ENCODE results near the gene SETBP1. TPM values are rescaled to one million over a fixed set of nuclear protein-coding genes. Genes with fewer than 3 reads are reported as not detected.

SETBP1 gene
- total RNA-seq, 1 donor, result 22.8 TPM

DNA sequence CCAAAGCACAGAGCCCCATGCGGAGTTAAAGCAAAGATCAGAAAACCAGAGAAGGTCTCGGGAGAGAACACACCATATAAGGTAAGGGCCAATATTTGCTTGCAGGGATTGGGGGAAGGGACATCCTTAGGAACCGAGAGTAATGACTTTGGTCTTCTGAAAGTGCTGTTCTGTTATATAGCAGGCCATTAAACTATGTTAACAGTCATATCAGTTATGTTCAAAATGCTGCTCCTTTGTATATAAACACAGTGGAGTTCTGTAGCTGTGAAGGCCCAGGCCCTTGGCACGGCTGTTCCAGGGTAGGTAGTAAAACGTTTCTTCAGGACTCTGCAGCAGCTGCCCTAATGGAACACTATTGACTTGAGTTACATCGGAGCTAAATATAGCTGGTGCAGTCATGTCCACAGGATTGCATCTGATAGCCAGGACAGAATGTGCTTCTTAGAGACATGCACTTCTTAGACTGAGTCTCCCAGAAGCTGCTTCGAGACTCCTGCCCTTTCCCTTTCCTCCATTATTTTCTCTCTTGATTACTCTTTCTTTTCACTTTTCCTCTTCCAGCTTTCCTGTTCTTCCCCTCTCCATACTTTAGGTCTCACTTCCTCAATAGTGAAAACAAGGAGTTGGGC, 122.4 kb downstream of the SETBP1 start:
- Histone ChIP-seq H3K36me3 (ENCODE audit: insufficient read depth, low read length) (no peaks in the 10 kb centered on the region), H3K27me3 (ENCODE audit: insufficient read depth, low read length) (no peaks in the 10 kb centered on the region), H3K4me1 (ENCODE audit: insufficient read depth, low read length) (no peaks in the 10 kb centered on the region), H4K20me1 (ENCODE audit: insufficient read depth, low read length) (no peaks in the 10 kb centered on the region), H3K27ac (ENCODE audit: low read depth, low read length) (no peak overlapping the region), H3K4me2 (ENCODE audit: insufficient read depth, low read length) (no peak overlapping the region), H2AFZ (ENCODE audit: low read length) (no peak overlapping the region), H3K9me3 (ENCODE audit: low read depth, low read length) (no peaks in the 10 kb centered on the region), H3K79me2 (ENCODE audit: insufficient read depth, low read length) (no peaks in the 10 kb centered on the region), H3K4me3 (ENCODE audit: insufficient read depth, low read length) (no peak overlapping the region)
- DNase-seq (ENCODE audit: insufficient read length, low spot score, missing footprints), result no peak
- TF ChIP-seq, protein P1, sequence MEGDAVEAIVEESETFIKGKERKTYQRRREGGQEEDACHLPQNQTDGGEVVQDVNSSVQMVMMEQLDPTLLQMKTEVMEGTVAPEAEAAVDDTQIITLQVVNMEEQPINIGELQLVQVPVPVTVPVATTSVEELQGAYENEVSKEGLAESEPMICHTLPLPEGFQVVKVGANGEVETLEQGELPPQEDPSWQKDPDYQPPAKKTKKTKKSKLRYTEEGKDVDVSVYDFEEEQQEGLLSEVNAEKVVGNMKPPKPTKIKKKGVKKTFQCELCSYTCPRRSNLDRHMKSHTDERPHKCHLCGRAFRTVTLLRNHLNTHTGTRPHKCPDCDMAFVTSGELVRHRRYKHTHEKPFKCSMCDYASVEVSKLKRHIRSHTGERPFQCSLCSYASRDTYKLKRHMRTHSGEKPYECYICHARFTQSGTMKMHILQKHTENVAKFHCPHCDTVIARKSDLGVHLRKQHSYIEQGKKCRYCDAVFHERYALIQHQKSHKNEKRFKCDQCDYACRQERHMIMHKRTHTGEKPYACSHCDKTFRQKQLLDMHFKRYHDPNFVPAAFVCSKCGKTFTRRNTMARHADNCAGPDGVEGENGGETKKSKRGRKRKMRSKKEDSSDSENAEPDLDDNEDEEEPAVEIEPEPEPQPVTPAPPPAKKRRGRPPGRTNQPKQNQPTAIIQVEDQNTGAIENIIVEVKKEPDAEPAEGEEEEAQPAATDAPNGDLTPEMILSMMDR (IDR thresholded peaks at IDR 0.05; ENCODE audit: extremely low read depth, low read depth, low read length), result no peak

DNA sequence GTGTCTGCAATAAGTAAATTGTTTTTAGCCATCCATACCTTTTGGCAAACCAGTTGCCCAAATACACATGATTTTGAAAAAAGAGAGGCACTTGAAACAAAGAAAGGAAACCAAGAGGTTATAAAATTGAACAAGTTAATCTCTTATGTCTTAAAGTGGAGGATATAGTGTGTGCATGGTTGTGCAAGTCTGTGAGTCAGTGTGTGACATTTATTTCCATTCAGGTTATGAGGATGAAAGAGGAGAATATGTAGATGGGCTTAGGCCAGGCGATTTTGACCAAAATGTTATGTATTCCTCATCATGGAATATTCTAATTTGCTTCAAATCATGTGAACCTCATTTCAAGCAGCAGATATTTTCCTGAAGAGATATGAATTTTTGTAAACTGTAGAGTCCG, 123.3 kb downstream of the SETBP1 start:
- H3K27ac ChIP-seq (ENCODE audit: low read depth, low read length), result no peak overlapping the region
- no peak overlapping the region for H3K4me3 ChIP-seq (ENCODE audit: insufficient read depth, low read length)
- no peak overlapping the region for H3K4me2 ChIP-seq (ENCODE audit: insufficient read depth, low read length)
- H4K20me1 ChIP-seq (ENCODE audit: insufficient read depth, low read length), result no peaks in the 10 kb centered on the region
- no peaks in the 10 kb centered on the region for H3K9me3 ChIP-seq (ENCODE audit: low read depth, low read length)
- no peaks in the 10 kb centered on the region for H3K79me2 ChIP-seq (ENCODE audit: insufficient read depth, low read length)
- TF ChIP-seq, protein P1 (IDR thresholded peaks at IDR 0.05; ENCODE audit: extremely low read depth, low read depth, low read length), result no peak
- no peaks in the 10 kb centered on the region for H3K36me3 ChIP-seq (ENCODE audit: insufficient read depth, low read length)
- no peak for DNase-seq (ENCODE audit: insufficient read length, low spot score, missing footprints)
- H3K4me1 ChIP-seq (ENCODE audit: insufficient read depth, low read length), result no peaks in the 10 kb centered on the region
- H3K27me3 ChIP-seq (ENCODE audit: insufficient read depth, low read length), result no peaks in the 10 kb centered on the region
- H2AFZ ChIP-seq (ENCODE audit: low read length), result no peak overlapping the region

DNA sequence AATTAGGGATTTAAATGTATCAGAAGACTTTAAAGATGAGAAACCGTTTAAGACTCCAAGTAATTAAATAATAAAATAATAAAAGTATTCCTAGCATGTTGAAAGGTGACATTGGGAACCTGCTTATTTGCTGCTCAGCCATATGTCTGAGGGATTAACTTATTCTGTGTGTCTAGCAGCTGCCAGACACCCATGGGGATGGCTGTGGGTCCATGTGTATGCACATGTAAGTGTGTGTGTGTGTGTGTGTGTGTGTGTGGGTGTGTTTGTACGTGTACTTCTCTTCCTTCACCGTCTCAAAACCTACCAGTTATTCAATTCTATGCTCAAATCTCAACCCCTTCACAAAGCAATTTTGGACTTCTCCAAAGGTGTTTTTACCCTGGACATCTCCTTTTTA, 124.5 kb downstream of the SETBP1 start:
- H3K27me3 ChIP-seq (ENCODE audit: insufficient read depth, low read length), result no peaks in the 10 kb centered on the region
- no peak overlapping the region for H2AFZ ChIP-seq (ENCODE audit: low read length)
- no peaks in the 10 kb centered on the region for H4K20me1 ChIP-seq (ENCODE audit: insufficient read depth, low read length)
- H3K4me2 ChIP-seq (ENCODE audit: insufficient read depth, low read length), result no peak overlapping the region
- H3K4me3 ChIP-seq (ENCODE audit: insufficient read depth, low read length), result no peak overlapping the region
- H3K4me1 ChIP-seq (ENCODE audit: insufficient read depth, low read length), result no peaks in the 10 kb centered on the region
- no peak for DNase-seq (ENCODE audit: insufficient read length, low spot score, missing footprints)
- H3K36me3 ChIP-seq (ENCODE audit: insufficient read depth, low read length), result no peaks in the 10 kb centered on the region
- TF ChIP-seq, protein P1 (IDR thresholded peaks at IDR 0.05; ENCODE audit: extremely low read depth, low read depth, low read length), result no peak
- no peaks in the 10 kb centered on the region for H3K79me2 ChIP-seq (ENCODE audit: insufficient read depth, low read length)
- H3K9me3 ChIP-seq (ENCODE audit: low read depth, low read length), result no peaks in the 10 kb centered on the region
- H3K27ac ChIP-seq (ENCODE audit: low read depth, low read length), result no peak overlapping the region

DNA sequence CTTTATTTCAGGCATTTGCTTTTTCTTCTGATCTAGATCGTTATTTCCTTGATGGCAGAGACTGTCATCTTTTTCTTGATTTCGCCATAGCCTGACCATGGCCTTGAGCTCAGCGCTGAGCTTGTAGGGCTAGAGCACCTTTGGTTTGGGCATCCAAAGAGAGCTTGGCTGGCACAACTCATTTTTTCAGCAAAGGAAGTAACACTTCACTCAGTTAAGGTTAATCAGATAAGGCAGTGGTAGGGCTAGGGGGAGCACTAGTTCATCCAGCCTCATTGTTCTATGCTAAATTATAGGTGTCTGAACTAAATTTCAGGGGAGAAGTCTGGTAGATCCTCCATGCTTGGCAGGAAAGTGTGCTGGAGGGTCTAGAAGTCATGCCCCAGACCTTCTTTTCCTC, 125.0 kb downstream of the SETBP1 start:
- H2AFZ ChIP-seq (ENCODE audit: low read length), result no peak overlapping the region
- no peak for DNase-seq (ENCODE audit: insufficient read length, low spot score, missing footprints)
- H3K27me3 ChIP-seq (ENCODE audit: insufficient read depth, low read length), result no peaks in the 10 kb centered on the region
- H3K4me2 ChIP-seq (ENCODE audit: insufficient read depth, low read length), result no peak overlapping the region
- TF ChIP-seq, protein P1 (IDR thresholded peaks at IDR 0.05; ENCODE audit: extremely low read depth, low read depth, low read length), result no peak
- no peaks in the 10 kb centered on the region for H3K9me3 ChIP-seq (ENCODE audit: low read depth, low read length)
- H3K4me3 ChIP-seq (ENCODE audit: insufficient read depth, low read length), result no peak overlapping the region
- no peaks in the 10 kb centered on the region for H3K79me2 ChIP-seq (ENCODE audit: insufficient read depth, low read length)
- H3K36me3 ChIP-seq (ENCODE audit: insufficient read depth, low read length), result no peaks in the 10 kb centered on the region
- H4K20me1 ChIP-seq (ENCODE audit: insufficient read depth, low read length), result no peaks in the 10 kb centered on the region
- no peak overlapping the region for H3K27ac ChIP-seq (ENCODE audit: low read depth, low read length)
- no peaks in the 10 kb centered on the region for H3K4me1 ChIP-seq (ENCODE audit: insufficient read depth, low read length)

All from osteoblast (primary cell).